HG02840 (cell line): ENCODE measurements around the gene CNNM3.
"Not testable (repeated sequence)": the region's sequence is repeated elsewhere in the genome, so short reads cannot be mapped to it uniquely, and the experiment has no call there.

ENCODE experiments used
- ATAC-seq: cut with Tn5 transposase; IDR thresholded peaks from one replicate; pipeline ENCODE4 v1.9.1; 2021; ENCODE audit warnings: mild to moderate bottlenecking, moderate library complexity, moderate number of reproducible peaks; ENCODE audit not compliant: unreplicated experiment, low FRiP score

The CNNM3 gene

DNA sequence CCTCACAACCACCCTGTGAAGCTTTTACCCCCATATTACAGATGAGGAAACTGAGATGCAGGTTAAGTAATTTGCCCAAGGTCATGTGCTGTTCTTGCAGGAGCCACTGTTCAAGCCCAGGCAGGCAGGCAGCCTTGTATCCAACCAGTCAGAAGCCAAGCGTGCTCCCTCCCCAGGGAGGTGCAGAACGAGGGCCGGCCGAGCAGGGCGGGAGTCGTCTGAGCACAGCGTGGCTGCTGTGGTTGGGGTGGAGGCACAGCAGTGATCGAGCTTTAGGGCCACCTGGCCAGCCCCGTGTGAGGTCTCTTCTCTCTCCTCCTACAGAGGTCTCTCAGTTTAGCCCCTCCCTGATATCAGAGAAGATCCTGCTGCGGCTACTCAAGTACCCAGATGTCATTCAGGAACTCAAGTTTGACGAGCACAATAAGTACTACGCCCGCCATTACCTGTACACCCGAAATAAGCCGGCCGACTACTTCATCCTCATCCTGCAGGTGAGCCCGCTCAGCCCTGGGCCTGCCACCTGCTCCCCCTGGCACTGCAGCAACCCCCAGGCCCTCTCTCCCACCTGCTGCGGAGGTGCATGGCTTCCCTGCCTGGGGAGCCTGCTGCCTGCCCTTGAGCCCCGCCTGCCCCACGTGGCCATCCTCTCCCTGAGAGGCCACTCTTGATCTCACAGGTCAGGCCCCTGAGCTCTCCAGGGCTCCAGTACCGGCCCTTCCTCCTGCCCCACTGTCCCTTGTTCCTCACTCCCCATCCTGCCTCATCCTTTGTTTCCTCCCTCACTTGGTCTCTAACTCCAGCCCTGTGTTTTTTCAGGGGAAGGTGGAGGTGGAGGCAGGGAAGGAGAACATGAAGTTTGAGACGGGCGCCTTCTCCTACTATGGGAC lies 17.1 kb upstream of the CNNM3 start:
- no peak for ATAC-seq

DNA sequence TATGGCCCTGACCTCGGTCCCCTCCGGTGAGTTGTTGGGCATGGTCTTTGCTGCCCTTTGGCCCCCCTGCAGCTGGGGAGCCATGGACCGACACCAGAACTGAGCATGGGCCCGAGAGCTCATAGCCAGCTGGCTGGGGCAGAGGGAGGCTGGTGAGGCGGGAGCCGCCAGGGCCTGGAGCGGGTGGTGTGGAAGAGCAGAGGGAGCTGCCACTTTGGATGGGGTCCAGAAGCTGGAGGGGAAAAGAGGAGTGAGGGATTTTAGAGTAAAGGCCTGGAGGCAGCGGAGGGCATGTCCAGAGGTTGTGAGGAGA lies 16.5 kb upstream of the CNNM3 start:
- no peak for ATAC-seq

DNA sequence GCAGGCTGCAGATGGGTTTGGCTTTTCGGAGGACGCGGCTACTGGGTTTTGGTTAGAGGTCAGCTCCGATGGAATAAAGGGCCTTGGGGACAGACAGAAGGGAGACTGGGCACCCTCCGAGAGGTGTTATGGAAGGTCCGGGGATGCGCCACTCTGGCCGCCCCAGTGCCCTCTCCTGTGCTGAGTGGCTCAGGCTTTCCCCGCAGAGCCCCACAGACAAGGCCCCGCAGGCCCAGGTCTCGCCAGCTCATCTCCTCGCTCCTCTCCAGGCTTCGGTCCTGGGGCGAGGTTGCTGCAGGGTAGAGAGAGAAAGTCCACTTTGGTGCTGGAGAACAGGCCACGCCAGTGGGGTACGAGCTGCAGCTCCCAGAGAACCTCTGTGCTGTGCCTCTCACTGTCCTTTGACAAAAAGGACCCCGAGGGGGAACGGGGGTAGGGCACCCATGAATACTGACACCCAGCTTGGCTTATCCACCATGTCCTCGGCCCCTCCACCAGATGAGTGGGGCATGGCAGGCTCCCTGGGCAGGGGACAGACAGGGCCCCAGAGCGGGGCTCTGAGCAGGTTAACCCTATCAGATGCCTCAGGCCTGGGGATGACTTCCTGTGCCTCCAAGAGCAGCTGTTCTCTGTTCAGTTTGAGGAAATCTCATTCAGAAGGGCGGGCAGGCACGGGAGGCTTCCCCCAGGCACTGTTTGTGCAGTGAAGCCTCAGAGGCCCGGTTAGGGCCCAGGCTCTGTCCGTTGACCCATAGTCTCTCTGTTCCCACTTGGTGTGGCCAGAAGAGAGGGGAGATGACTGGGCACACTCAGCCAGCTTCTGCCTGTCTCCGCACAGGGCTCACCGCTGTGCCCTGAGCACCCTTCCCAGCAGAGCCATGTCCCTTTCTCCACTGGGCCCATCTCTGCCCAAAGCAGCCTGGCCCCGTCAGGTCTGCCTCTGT lies 15.7 kb upstream of the CNNM3 start:
- ATAC-seq, result no peak

DNA sequence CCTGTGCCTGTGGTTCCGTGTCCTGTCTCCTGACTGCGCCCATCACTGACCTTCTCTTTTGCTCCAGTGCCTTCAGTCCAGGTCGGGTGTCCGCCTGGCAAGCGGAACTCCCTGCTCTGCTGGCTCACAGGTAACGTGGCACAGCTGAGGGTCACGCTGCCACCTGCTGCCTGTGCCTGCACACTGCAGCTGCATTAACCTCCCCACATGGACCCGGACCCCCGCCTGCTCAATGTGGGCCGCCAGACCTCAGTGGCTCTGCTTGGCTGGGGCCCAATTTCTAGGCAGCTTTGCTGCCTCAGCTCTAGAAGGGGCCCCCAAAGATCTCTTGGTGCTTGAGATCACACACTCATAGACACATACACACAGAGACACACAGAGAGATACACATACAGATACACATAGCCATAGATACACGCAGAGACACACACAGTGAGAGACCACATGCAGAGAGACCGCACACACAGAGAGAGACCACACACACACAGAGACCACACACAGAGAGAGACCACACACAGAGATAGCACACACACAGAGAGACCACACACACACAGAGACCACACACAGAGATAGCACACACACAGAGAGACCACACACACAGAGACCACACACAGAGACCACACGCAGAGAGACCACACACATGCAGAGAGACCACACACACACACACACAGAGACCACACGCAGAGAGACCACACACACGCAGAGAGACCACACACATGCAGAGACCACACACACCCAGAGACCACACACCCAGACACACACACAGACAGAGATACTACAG lies 14.9 kb upstream of the CNNM3 start:
- peak; percentile 72 for ATAC-seq

DNA sequence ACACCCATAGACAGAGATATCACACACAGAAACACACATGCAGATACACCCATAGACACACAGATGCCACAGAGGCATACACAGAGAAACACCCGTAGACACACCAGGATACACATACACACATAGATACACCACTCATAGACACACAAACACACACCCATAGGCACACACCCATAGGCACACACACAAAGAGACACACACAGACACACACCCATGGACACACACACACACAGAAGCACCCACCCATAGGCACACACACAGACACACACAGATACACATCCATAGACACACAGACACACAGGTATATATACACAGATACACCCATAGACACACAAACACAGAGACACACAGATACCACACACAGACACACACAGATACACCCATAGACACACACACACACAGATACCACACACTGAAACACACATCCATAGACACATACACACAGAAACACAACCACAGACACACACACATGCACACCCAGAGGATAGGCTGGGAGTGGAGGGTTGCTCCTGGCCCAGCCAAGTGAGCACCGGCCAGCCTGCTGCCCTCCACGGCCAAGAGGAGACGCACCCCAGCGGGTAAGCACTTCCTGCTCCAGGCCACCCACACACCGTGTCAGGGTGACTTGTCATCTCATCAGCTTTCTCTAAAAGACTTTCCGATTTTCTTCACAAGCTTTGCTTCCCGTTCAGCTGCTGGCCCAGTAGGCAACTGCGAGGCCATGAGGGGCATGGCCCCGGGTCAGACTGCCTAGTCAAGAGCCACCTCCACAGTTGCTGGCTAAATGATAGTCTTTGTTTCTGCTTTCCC lies 14.1 kb upstream of the CNNM3 start:
- ATAC-seq, result no peak

DNA sequence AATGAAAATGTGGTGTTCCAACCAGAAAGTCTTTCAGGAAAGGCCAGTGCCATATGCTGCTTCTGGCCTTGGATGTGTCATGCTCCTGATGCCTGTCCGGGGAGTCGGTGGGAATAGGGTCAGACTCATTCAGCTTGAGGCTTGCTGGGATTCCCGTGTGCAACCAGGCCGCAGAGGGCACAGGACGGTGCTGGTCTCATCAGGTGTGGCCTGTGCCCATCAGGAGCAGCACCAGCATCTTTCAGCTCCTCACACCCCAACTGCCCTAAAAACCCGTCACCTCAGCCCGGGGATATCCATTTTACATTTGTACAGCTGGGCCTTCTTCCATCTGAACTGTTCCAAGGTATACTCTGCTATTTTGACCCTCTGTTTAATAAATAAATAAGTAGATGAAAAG lies 13.3 kb upstream of the CNNM3 start:
- ATAC-seq, result no peak

DNA sequence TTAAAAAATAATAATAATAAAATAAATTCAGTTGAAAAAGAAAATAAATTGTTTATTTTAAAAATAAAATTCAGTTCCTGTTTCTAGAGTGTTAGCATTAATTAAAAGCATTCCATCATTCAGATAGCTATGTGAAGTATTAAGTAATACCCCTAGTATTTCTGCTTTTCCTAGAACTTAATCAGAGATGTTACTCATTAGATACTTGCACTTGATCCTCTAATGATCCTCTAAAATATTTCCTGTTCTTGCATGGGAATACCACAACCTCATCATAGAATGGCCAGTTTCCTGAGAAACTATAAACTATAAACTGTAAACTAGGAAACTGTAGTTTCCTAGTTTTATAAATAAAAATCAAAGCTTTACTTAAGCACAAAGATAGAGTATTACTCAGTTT lies 11.1 kb upstream of the CNNM3 start:
- ATAC-seq, result no peak

DNA sequence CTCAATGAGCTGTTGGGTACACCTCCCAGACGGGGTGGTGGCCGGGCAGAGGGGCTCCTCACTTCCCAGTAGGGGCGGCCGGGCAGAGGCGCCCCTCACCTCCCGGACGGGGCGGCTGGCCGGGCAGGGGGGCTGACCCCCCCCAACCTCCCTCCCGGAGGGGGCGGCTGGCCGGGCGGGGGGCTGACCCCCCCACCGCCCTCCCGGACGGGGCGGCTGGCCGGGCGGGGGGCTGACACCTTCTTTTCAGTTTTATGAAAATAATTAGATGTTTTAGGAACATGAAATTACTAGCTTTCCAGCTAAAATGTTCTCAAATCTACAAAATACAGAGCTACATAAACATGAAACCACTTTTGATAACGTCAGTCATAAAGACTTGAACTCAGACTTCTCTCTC lies 10.1 kb upstream of the CNNM3 start:
- ATAC-seq, result not testable (repeated sequence)

DNA sequence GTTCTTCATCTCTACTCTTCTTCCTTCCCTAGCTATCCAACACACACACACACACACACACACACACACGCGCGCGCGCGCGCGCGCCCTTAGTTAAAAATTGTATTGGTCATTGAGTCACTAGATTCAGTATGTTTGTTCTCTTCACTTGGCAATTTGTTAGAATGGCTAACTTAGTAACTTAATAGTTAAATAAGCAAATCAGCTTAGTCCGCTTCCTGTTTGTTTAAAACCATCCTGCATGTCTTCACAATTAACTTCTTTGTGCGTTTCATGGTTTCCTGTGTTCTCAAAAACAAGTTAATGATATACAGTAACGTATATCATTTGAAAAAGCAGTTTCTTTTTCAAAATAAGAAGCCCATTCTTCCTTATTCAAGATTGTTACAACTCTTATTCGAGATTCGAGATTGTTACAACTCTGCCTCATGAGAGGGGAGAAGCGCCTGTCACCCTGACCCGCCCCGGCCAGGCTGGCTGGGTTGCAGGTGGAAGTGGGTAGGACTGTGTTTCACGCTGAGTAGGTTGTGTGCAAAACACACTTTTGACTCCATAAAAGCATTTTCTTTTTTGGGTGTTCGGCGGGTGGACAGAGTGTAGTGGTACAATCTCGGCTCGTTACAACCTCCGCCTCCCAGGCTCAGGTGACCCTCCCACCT lies 9.5 kb upstream of the CNNM3 start:
- ATAC-seq, result no peak

DNA sequence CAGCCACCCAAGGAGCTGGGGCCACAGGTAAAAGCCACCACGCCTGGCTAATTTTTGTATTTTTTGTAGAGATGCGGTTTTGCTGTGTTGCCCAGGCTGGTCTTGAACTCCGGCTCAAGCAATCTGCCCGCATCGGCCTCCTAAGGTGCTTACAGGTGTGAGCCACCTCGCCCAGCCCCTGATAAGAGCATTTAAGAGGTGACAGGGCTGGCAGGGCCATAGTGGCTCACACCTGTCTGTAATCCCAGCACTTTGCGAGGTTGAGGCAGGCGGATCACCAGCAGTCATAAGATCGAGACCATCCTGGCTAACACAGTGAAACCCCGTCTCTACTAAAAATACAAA lies 9.0 kb upstream of the CNNM3 start:
- ATAC-seq, result no peak

DNA sequence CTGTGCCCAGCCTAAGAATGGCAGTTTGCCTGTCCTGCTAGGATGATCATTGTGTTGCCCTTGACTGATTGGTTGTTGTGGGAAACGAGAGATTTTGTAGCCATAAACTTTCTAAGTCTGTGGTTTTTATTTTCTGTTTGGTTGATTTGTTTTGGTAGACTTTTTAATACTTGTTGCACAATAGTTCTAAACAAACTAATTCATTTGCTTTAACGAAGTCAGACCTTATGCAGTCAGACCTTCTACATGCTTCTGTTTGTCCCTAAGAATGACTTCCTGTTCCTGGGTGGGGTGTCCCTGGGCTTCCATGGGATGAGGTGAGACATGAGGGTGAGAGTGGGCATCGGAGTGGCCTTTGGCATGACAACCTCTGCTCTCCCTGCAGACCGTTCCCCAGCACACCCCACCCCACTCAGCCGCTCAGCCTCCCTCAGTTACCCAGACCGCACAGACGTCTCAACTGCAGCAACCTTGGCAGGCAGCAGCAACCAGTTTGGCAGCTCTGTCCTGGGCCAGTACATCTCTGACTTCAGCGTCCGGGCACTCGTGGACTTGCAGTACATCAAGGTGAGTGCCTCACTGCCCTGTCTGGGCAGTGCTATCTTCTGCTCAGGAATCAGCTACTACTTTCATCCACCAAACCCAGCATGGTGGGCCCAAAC lies 7.8 kb upstream of the CNNM3 start:
- no peak for ATAC-seq

DNA sequence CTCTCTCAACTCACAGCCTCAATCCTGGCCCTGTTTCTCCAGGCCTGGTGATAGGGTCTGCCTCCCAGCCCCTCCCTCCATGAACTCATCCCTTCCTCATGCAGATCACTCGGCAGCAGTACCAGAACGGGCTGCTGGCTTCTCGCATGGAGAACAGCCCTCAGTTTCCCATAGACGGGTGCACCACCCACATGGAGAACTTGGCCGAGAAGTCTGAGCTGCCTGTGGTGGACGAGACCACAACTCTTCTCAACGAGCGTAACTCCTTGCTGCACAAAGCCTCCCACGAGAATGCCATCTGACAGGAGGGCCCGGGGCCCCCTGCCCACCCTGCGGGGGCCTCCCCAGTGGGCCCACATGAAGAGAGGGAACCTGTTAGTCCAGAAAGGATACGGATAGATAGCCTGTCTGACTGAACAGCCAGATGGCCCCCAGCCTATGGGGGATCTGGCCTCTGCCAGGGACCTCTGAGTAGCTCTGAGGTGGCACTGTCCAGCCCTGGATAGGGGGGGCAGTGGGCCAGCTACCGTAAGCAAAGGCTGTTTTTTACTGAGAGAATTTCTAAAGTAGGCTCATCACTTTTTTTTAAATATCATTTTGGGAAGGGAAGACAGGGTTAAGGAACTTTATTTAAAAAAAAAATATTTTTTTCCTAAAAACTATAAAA lies 6.7 kb upstream of the CNNM3 start:
- ATAC-seq, result no peak

DNA sequence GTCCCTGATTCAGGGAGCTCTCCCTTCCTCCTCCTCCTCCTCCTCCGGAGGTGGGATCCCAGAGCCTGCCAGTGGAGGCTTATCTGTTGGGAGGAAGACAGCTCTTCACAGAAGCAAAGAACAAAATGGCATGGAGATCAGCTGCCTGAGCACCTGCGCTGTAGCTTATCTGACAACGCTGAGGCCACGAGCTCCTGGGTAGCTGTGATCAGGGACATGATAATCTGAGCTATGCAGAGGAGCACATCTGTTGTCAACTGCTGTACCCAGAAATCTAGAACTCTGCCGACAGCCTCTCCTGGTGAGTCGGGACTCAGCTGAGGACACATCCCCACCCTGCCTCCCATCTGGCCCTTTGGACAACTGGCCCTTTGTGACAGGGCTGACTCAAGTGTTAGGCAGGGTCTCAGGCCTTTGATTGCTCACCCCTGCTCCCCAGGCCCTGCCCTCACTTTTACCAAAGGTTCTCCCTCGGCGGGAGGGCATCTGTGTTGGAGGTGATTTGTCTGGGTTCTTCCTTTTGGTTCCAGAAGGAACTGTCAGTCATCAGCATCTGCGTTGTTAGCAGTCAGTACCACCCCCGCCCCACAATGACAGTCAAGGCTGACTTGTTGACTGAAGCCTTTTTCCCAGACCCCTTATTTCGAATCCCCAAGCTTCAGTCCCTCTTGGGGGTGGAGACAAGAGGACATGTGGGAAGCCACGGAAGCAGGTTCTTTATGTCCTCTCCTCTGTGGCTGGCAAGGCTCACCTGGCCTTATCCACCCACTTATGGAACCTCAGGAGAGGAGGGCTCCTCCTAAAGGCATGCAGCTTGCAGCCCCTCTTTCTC lies 5.9 kb upstream of the CNNM3 start:
- no peak for ATAC-seq

DNA sequence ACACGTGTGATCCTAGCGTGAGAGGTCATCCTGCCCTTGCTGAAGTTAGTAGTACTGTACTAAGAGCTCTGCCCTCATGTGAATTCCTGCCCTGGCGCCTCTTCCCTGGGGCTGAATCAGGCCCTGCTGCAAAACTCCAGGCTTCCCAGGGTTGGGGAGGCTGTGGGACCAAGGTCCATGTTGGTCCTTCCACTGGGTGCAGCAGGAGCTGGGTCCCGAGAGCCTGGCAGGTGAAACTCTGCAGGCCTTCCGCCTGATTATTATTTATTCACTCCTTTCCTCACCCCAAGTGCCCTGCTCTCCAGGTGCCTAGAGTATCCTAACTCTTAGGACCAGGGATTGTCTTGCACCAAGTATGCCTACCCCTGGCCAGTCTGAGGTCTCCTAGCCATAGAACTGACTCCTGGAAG lies 5.3 kb upstream of the CNNM3 start:
- no peak for ATAC-seq

DNA sequence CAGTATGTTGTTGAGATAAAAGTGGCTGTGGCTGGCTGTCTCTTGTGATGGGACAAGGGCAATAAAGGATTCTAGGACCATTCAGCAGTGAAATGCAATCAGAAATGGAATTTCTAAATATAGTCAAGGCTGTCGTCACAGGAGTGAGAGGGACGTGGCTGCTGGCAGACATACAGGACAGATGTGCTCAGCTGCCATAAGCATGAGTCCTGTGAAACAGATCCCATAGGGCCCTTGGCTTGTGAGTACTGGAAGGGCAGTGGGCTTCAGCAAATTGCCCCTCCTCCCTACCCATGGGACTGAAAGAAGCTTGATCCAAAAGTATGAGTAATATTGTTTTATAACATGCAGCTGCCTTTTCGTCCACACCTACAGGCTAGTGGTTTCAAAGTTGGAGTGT lies 4.2 kb upstream of the CNNM3 start:
- ATAC-seq, result no peak

DNA sequence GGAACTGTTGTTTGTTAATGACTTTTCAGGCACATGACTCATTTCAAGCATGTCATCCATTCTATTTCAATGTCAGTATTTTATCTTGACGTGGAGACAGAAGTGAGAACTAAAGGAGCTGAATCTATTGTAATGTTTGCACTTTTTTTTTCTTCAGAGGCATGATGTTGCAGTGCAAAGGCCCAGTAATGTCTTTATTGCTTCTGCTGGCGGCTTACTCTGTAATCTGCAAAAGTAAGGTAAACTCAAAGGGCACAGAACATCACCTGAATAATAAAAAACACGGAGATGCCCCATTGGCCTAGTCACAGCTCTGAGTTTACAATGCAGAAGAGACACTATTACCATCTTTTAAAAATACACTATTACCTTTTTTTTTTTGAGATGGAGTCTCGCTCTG lies 2.4 kb upstream of the CNNM3 start:
- no peak for ATAC-seq

DNA sequence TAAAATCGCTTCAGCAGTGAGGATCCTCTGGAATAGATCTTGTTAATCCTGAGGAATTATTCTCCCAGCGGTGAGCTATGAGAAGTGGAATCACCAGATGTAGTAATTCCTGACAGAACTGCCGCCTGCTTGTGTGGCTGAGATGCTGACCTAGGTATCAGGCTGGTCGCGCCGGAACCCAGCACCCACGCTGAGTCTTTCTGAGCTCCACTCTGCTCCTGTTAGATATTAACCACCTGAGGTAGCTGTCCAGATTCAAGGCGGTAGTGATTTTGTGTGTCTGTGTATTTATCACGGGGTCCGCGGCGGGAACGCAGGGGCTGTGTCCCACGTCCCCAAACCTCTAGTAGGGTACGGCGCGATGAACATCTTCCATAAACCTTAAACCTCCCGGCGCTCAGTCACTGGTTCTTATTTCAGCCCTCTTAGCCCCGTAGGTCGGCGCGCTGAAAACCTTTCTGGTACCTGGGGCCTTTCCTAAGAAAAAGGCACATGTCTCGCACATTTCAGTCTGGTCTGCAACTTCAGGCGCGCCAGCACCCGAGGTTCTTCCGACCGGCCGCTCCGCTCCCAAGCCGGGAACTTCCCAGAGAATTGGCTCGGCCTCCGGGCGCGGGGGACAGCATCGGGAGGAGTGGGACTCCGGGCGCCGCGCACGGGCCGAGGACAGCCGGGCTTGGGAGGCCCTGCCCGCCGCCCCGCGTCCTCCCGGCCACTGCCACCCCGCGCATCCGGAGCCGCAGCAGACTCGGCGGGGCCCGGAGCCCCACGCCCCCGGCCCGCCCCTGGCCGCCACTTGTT lies 542 bp upstream of the CNNM3 start:
- ATAC-seq, result peak; percentile 5
